Measurements from ENCODE around the gene TBR1.

The TBR1 gene

GRCh38 chr2:161415034-161415986, 787 bp upstream of the TBR1 start:
- DNase-seq, result no peak

GRCh38 chr2:161416708-161417437, 776 bp downstream of the TBR1 start:
- no peak for DNase-seq

GRCh38 chr2:161417438-161418274, 1.6 kb downstream of the TBR1 start:
- DNase-seq, result no peak

- no peak for DNase-seq
These were observed 2.2 kb downstream of the TBR1 start for GRCh38 chr2:161418275-161418714.

- DNase-seq, result no peak
These were observed 2.9 kb downstream of the TBR1 start for GRCh38 chr2:161418715-161419637.

GRCh38 chr2:161419638-161420190, 3.6 kb downstream of the TBR1 start:
- no peak for DNase-seq

GRCh38 chr2:161420406-161421074, 4.4 kb downstream of the TBR1 start:
- DNase-seq, result no peak

GRCh38 chr2:161421686-161422085, 5.6 kb downstream of the TBR1 start:
- DNase-seq, result no peak

GRCh38 chr2:161422816-161423403, 6.8 kb downstream of the TBR1 start:
- DNase-seq, result no peak

- no peak for DNase-seq
These were observed 7.6 kb downstream of the TBR1 start for GRCh38 chr2:161423421-161424393.

- DNase-seq, result no peak
These were observed 8.3 kb downstream of the TBR1 start for GRCh38 chr2:161424394-161424769.

- DNase-seq, result no peak
These were observed 9.0 kb downstream of the TBR1 start for GRCh38 chr2:161424891-161425727.

- no peak for DNase-seq
These were observed 9.8 kb downstream of the TBR1 start for GRCh38 chr2:161425728-161426454.

- no peak for DNase-seq
These were observed 10.4 kb downstream of the TBR1 start for GRCh38 chr2:161426455-161426921.

GRCh38 chr2:161426922-161427663, 11.0 kb downstream of the TBR1 start:
- no peak for DNase-seq

GRCh38 chr2:161427664-161428587, 11.8 kb downstream of the TBR1 start:
- no peak for DNase-seq
